Measurements from ENCODE around the gene PNMA6F. TPM values are rescaled to one million over a fixed set of nuclear protein-coding genes. Genes with fewer than 3 reads are reported as not detected.
"Not testable (repeated sequence)": the region's sequence is repeated elsewhere in the genome, so short reads cannot be mapped to it uniquely, and the experiment has no call there.

Gene PNMA6F
- total RNA-seq, 5 donors from 2014 or later (not counting 1 experiment from before 2014, with no cell fraction given) = not detected

DNA sequence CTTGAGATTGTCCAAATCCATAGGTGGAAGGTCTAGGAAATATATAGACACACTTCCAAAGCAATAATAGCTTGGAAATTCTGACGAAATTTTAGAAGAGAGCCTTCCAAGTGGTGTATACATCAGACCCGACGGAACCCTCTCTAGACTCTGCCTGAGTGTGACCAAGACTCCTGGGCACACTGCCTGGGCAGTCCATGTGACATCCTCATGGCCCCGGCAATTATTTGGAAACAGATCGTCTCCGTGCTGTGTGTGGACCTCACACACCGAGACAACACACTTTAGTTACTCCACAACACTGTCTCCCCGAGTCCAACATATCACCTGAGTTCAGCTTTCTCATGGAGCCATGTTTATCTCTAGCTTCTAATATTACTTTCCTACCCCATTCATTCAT is 42.3 kb downstream of the PNMA6F start:
- H3K27me3 Mint-ChIP-seq; CTCF ChIA-PET; H3K36me3 Mint-ChIP-seq; H3K4me1 Mint-ChIP-seq; H3K4me1 ChIP-seq (ENCODE audit: control insufficient read depth in 1 of 2, extremely low read depth in 1 of 2, insufficient read depth in 2 of 2, low read length in 2 of 2); H3K9me3 Mint-ChIP-seq; ATAC-seq (replicated peaks in 1 of 4); DNase-seq; H3K36me3 ChIP-seq (ENCODE audit: control insufficient read depth in 2 of 2, extremely low read depth in 1 of 2, insufficient read depth in 1 of 2, low read length in 1 of 2); H3K27me3 ChIP-seq (replicated peaks in 1 of 2; ENCODE audit: control insufficient read depth in 2 of 2, extremely low read depth in 1 of 2, insufficient read depth in 2 of 2, low read length in 1 of 2); POLR2A ChIA-PET; H3K9me3 ChIP-seq; H3K27ac ChIP-seq (ENCODE audit: low read length); H3K27ac Mint-ChIP-seq; H3K4me3 ChIP-seq (ENCODE audit: control insufficient read depth in 1 of 2, extremely low read depth in 1 of 2, low read length in 1 of 2); H3K4me3 Mint-ChIP-seq: not testable (repeated sequence)
- no CpG with 5 or more reads among the region's 8 CpGs for WGBS (ENCODE audit: insufficient coverage)

DNA sequence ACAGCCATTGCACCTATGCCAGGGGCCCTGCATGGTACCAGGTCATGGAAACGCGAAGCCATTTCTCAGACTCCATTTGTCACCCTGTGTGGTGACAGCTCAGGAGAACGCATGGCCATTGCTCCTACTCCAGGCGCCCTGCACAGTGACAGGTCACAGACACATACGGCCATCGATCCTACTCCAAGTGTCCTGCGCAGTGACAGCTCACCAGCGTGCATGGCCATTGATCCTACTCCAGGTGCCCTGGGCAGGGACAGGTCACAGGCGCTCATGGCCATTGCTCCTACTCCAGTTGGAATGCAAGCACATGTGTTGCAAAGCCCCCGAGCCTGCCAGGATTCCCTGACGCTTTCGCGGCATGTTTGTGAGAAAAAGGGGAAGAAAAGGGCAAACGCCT is 45.5 kb downstream of the PNMA6F start:
- H3K4me3 ChIP-seq (ENCODE audit: control insufficient read depth in 1 of 2, extremely low read depth in 1 of 2, low read length in 1 of 2); H3K36me3 ChIP-seq (ENCODE audit: control insufficient read depth in 2 of 2, extremely low read depth in 1 of 2, insufficient read depth in 1 of 2, low read length in 1 of 2); DNase-seq; ATAC-seq (replicated peaks in 1 of 4); CTCF ChIA-PET; H3K27ac Mint-ChIP-seq; H3K36me3 Mint-ChIP-seq; POLR2A ChIA-PET; H3K27me3 Mint-ChIP-seq; H3K4me3 Mint-ChIP-seq; H3K9me3 ChIP-seq; H3K9me3 Mint-ChIP-seq; H3K4me1 Mint-ChIP-seq; H3K4me1 ChIP-seq (ENCODE audit: control insufficient read depth in 1 of 2, extremely low read depth in 1 of 2, insufficient read depth in 2 of 2, low read length in 2 of 2); H3K27me3 ChIP-seq (replicated peaks in 1 of 2; ENCODE audit: control insufficient read depth in 2 of 2, extremely low read depth in 1 of 2, insufficient read depth in 2 of 2, low read length in 1 of 2); H3K27ac ChIP-seq (ENCODE audit: low read length): not testable (repeated sequence)
- no CpG with 5 or more reads among the region's 14 CpGs for WGBS (ENCODE audit: insufficient coverage)

DNA sequence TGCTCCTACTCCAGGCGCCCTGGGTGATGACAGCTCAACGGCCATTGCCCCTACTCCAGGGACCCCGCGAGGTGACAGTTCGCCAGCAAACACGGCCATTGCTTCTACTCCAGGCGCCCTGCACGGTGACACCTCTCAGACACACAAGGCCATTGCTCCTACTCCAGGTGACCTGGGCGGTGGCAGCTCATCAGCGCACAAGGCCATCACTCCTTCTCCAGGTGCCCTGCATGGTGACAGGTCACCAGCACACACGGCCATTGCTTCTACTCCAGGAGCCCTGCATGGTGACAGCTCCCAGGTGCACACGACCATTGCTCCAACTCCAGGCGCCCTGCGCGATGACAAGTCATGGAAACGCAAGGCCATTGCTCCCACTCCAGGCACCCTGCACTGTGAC is 46.1 kb downstream of the PNMA6F start:
- H3K36me3 Mint-ChIP-seq; H3K9me3 Mint-ChIP-seq; H3K4me1 Mint-ChIP-seq; H3K27me3 ChIP-seq (replicated peaks in 1 of 2; ENCODE audit: control insufficient read depth in 2 of 2, extremely low read depth in 1 of 2, insufficient read depth in 2 of 2, low read length in 1 of 2); H3K27ac Mint-ChIP-seq; CTCF ChIA-PET; H3K9me3 ChIP-seq; H3K36me3 ChIP-seq (ENCODE audit: control insufficient read depth in 2 of 2, extremely low read depth in 1 of 2, insufficient read depth in 1 of 2, low read length in 1 of 2); H3K4me3 ChIP-seq (ENCODE audit: control insufficient read depth in 1 of 2, extremely low read depth in 1 of 2, low read length in 1 of 2); H3K27ac ChIP-seq (ENCODE audit: low read length); H3K27me3 Mint-ChIP-seq; H3K4me1 ChIP-seq (ENCODE audit: control insufficient read depth in 1 of 2, extremely low read depth in 1 of 2, insufficient read depth in 2 of 2, low read length in 2 of 2); DNase-seq; POLR2A ChIA-PET; H3K4me3 Mint-ChIP-seq; ATAC-seq (replicated peaks in 1 of 4): not testable (repeated sequence)
- no CpG with 5 or more reads among the region's 16 CpGs for WGBS (ENCODE audit: insufficient coverage)

DNA sequence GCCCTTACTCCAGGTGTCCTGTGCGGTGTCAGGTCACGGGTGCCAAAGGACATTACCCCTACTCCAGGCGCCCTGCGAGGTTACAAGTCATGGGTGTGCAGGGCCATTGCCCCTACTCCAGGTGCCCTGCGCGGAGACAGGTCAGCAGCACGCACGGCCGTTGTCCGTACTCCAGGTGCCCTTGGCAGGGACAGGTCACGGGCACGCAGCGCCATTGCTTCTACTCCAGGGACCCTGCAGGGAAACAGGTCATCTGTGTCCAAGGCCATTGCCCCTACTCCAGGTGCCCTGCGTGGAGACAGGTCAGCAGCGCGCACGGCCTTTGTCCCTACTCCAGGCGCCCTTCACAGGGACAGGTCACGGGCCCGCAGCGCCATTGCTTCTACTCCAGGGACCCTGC is 49.0 kb downstream of the PNMA6F start:
- H3K4me1 Mint-ChIP-seq; H3K36me3 Mint-ChIP-seq; H3K4me3 ChIP-seq (ENCODE audit: control insufficient read depth in 1 of 2, extremely low read depth in 1 of 2, low read length in 1 of 2); DNase-seq; H3K27me3 Mint-ChIP-seq; H3K9me3 Mint-ChIP-seq; H3K4me1 ChIP-seq (ENCODE audit: control insufficient read depth in 1 of 2, extremely low read depth in 1 of 2, insufficient read depth in 2 of 2, low read length in 2 of 2); H3K9me3 ChIP-seq; ATAC-seq (replicated peaks in 1 of 4); H3K27me3 ChIP-seq (replicated peaks in 1 of 2; ENCODE audit: control insufficient read depth in 2 of 2, extremely low read depth in 1 of 2, insufficient read depth in 2 of 2, low read length in 1 of 2); CTCF ChIA-PET; H3K36me3 ChIP-seq (ENCODE audit: control insufficient read depth in 2 of 2, extremely low read depth in 1 of 2, insufficient read depth in 1 of 2, low read length in 1 of 2); H3K27ac ChIP-seq (ENCODE audit: low read length); H3K4me3 Mint-ChIP-seq; POLR2A ChIA-PET; H3K27ac Mint-ChIP-seq: not testable (repeated sequence)
- WGBS (ENCODE audit: insufficient coverage) = 93% methylated on average over 7 of the region's 21 CpGs

DNA sequence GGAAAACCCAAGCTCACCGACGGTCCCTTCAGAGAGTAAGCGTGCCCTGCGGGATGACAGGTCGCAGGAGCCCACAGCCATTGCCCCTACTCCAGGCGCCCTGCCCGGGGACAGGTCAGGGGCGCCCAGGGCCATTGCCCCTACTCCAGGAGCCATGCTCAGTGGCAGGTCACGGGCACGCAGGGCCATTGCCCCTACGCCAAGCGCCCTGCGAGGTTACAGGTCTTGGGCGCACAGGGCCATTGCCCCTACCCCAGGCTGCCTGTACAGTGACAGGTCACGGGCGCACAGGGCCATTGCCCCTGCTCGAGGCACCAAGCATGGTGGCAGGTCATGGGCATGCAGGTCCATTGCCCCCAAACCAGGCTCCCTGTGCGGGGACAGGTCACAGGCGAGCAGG is 49.5 kb downstream of the PNMA6F start:
- not testable (repeated sequence) for H3K4me1 Mint-ChIP-seq

More for the DNA sequence above, 49.5 kb downstream of the PNMA6F start:
- H3K9me3 ChIP-seq; H3K27ac Mint-ChIP-seq; H3K36me3 ChIP-seq (ENCODE audit: control insufficient read depth in 2 of 2, extremely low read depth in 1 of 2, insufficient read depth in 1 of 2, low read length in 1 of 2); POLR2A ChIA-PET; H3K27ac ChIP-seq (ENCODE audit: low read length); H3K9me3 Mint-ChIP-seq; H3K36me3 Mint-ChIP-seq; H3K27me3 ChIP-seq (replicated peaks in 1 of 2; ENCODE audit: control insufficient read depth in 2 of 2, extremely low read depth in 1 of 2, insufficient read depth in 2 of 2, low read length in 1 of 2); H3K27me3 Mint-ChIP-seq; H3K4me3 Mint-ChIP-seq; ATAC-seq (replicated peaks in 1 of 4); H3K4me3 ChIP-seq (ENCODE audit: control insufficient read depth in 1 of 2, extremely low read depth in 1 of 2, low read length in 1 of 2); CTCF ChIA-PET; DNase-seq; H3K4me1 ChIP-seq (ENCODE audit: control insufficient read depth in 1 of 2, extremely low read depth in 1 of 2, insufficient read depth in 2 of 2, low read length in 2 of 2): not testable (repeated sequence)
- WGBS (ENCODE audit: insufficient coverage) = no CpG with 5 or more reads among the region's 19 CpGs

Other genes with a start within 250 kb of the PNMA6F start
- under 1 TPM; 0.33 to 0.54 (median 0.47) TPM for gene PNMA6A, start 249.3 kb downstream of the PNMA6F start, total RNA-seq
- not detected for gene MAGEA1, start 142.5 kb downstream of the PNMA6F start, total RNA-seq
- 10 to 100 TPM; 14.4 to 17.6 (median 17.0) TPM for gene ZNF275, start 12.4 kb upstream of the PNMA6F start, total RNA-seq
- not detected for gene PNMA6E, start 79.6 kb upstream of the PNMA6F start, total RNA-seq
- gene ZFP92, start 89.7 kb upstream of the PNMA6F start, total RNA-seq = 1 to 10 TPM in 3 of 5 donors, under 1 TPM in 2; 0.60 to 1.4 (median 1.2) TPM
- gene TREX2, start 124.3 kb upstream of the PNMA6F start, total RNA-seq = 1 to 10 TPM; 2.4 to 6.3 (median 5.4) TPM
- gene HAUS7, start 148.8 kb upstream of the PNMA6F start, total RNA-seq = 10 to 100 TPM; 30.7 to 58.4 (median 48.6) TPM
- gene BGN, start 173.2 kb upstream of the PNMA6F start, total RNA-seq = under 1 TPM in 3 of 5 donors, not detected in 2; 0.25 to 0.70 (median 0.30) TPM
- gene ATP2B3, start 195.9 kb upstream of the PNMA6F start, total RNA-seq = under 1 TPM in 1 of 5 donors, not detected in 4; 0.13 TPM